DND-41 (cell line): ENCODE measurements around the gene CAPN2.

Experiments
- ATAC-seq: fragments of 200-7000 bp; cut with Tn5 transposase; 3 replicates; pipeline ENCODE4 v1.9.1; 2021; ENCODE audit warnings: low read depth; ENCODE audit not compliant: insufficient read depth
- DNase-seq: peaks from one replicate; pipeline ENCODE4 v3.0.0-alpha.2; 2020
- H2AFZ ChIP-seq: 2 replicates; pipeline ENCODE4 v1.6.0; 2012; ENCODE audit warnings: low read depth, low read length
- H3K27ac ChIP-seq: 2 replicates; pipeline ENCODE4 v1.5.1; 2012; ENCODE audit warnings: low read length, inconsistent platforms
- H3K27me3 ChIP-seq: fragments of 200-600 bp; sonication (generic); 2 replicates; pipeline ENCODE4 v1.6.0; 2012; ENCODE audit warnings: low read length, mild to moderate bottlenecking, inconsistent platforms; ENCODE audit not compliant: insufficient read depth, poor library complexity
- H3K36me3 ChIP-seq: 2 replicates; pipeline ENCODE4 v1.5.1; 2012; ENCODE audit warnings: low read length, inconsistent platforms; ENCODE audit not compliant: insufficient read depth
- H3K4me1 ChIP-seq: 2 replicates; pipeline ENCODE4 v1.5.1; 2012; ENCODE audit warnings: mild to moderate bottlenecking, low read length; ENCODE audit not compliant: insufficient read depth
- H3K4me2 ChIP-seq: 2 replicates; pipeline ENCODE4 v1.6.0; 2012; ENCODE audit warnings: mild to moderate bottlenecking, moderate library complexity, low read length, inconsistent platforms; ENCODE audit not compliant: insufficient read depth
- H3K4me3 ChIP-seq, 2 experiments: fragments of 200-600 bp in 1 of 2; shearing (Covaris generic) in 1 of 2; 2 replicates each; pipeline ENCODE4 v1.5.1; 2012 to 2016; ENCODE audit warnings: inconsistent platforms in 2 of 2, low read length in 2 of 2, mild to moderate bottlenecking in 2 of 2, low read depth in 1 of 2, moderate library complexity in 1 of 2
- H3K79me2 ChIP-seq: 2 replicates; pipeline ENCODE4 v1.6.0; 2012; ENCODE audit warnings: low read length, inconsistent platforms; ENCODE audit not compliant: insufficient read depth
- H3K9ac ChIP-seq: 2 replicates; pipeline ENCODE4 v1.6.0; 2012; ENCODE audit warnings: low read depth, mild to moderate bottlenecking, inconsistent platforms, low read length, moderate library complexity
- H3K9me3 ChIP-seq: 2 replicates; pipeline ENCODE4 v1.5.1; 2012; ENCODE audit warnings: low read length, moderate library complexity, mild to moderate bottlenecking, inconsistent platforms; ENCODE audit not compliant: insufficient read depth, severe bottlenecking
- H4K20me1 ChIP-seq: 2 replicates; pipeline ENCODE4 v1.6.0; 2012; ENCODE audit warnings: low read length; ENCODE audit not compliant: insufficient read depth
- CTCF ChIP-seq: IDR thresholded peaks from 2 replicates; pipeline ENCODE4 v1.5.1; 2012; ENCODE audit warnings: borderline replicate concordance, low read length, moderate library complexity, mild to moderate bottlenecking; ENCODE audit not compliant: poor library complexity, severe bottlenecking; ENCODE audit errors: extremely low read depth
- EZH2 ChIP-seq: IDR thresholded peaks from 3 replicates; pipeline ENCODE4 v1.6.1; 2012; ENCODE audit warnings: borderline replicate concordance, low read depth, mild to moderate bottlenecking, moderate library complexity, low read length, inconsistent platforms; ENCODE audit not compliant: severe bottlenecking

The CAPN2 gene

GRCh38 chr1:223700388-223700918 lies 11.9 kb upstream of the CAPN2 start:
- H3K79me2 ChIP-seq = no peaks in the 10 kb centered on the region
- no peaks in the 10 kb centered on the region for H3K27me3 ChIP-seq
- no peak overlapping the region for H3K4me3 ChIP-seq
- H2AFZ ChIP-seq = no peak overlapping the region
- H3K9ac ChIP-seq = no peak overlapping the region
- no peak overlapping the region for H3K4me2 ChIP-seq
- H4K20me1 ChIP-seq = no peaks in the 10 kb centered on the region
- H3K4me1 ChIP-seq = peaks cover 4% of the 10 kb centered on the region
- no peak for DNase-seq
- no peaks in the 10 kb centered on the region for H3K9me3 ChIP-seq
- TF ChIP-seq EZH2 (no peak), CTCF (no peak)
- no peak overlapping the region for H3K27ac ChIP-seq
- H3K36me3 ChIP-seq = no peaks in the 10 kb centered on the region
- no peak for ATAC-seq

GRCh38 chr1:223700942-223701637 lies 11.2 kb upstream of the CAPN2 start:
- no peak overlapping the region for H2AFZ ChIP-seq
- TF ChIP-seq EZH2 (no peak), CTCF (no peak)
- ATAC-seq (no peak), DNase-seq (no peak)
- no peaks in the 10 kb centered on the region for H4K20me1 ChIP-seq
- no peak overlapping the region for H3K27ac ChIP-seq
- no peaks in the 10 kb centered on the region for H3K36me3 ChIP-seq
- peaks cover 4% of the 10 kb centered on the region for H3K4me1 ChIP-seq
- H3K79me2 ChIP-seq = no peaks in the 10 kb centered on the region
- no peak overlapping the region for H3K9ac ChIP-seq
- H3K9me3 ChIP-seq = no peaks in the 10 kb centered on the region
- H3K27me3 ChIP-seq = peaks cover under 1% of the 10 kb centered on the region
- H3K4me2 ChIP-seq = no peak overlapping the region
- H3K4me3 ChIP-seq = no peak overlapping the region

GRCh38 chr1:223702735-223703667 lies 9.3 kb upstream of the CAPN2 start:
- Histone ChIP-seq H3K27me3 (peaks cover 8% of the 10 kb centered on the region), H3K9me3 (no peaks in the 10 kb centered on the region), H3K36me3 (no peaks in the 10 kb centered on the region), H2AFZ (no peak overlapping the region), H4K20me1 (no peaks in the 10 kb centered on the region), H3K4me1 (peaks cover 4% of the 10 kb centered on the region), H3K79me2 (no peaks in the 10 kb centered on the region), H3K4me2 (no peak overlapping the region), H3K27ac (no peak overlapping the region), H3K4me3 (no peak overlapping the region), H3K9ac (no peak overlapping the region)
- ATAC-seq (no peak), DNase-seq (no peak)
- no peak for TF ChIP-seq CTCF
- TF ChIP-seq EZH2 = no peak
